Neural progenitor cell (in vitro differentiated cells): ENCODE results near the gene UBE2G2.

ENCODE experiments used
- EZH2 ChIP-seq: fragments of 200-600 bp; sonication (generic); IDR thresholded peaks from 2 replicates; pipeline ENCODE4 v1.6.1; 2017; ENCODE audit warnings: antibody characterized with exemption, mild to moderate bottlenecking, moderate library complexity
- EZH2phosphoT487 ChIP-seq: fragments of 200-600 bp; sonication (generic); IDR thresholded peaks from 2 replicates; pipeline ENCODE4 v1.6.1; 2017; ENCODE audit warnings: antibody characterized with exemption
- TF ChIP-seq, protein P1 (sequence below): fragments of 200-600 bp; sonication (generic); IDR thresholded peaks from 2 replicates; pipeline ENCODE4 v1.5.1; 2017; ENCODE audit warnings: antibody characterized with exemption, mild to moderate bottlenecking

DNA sequence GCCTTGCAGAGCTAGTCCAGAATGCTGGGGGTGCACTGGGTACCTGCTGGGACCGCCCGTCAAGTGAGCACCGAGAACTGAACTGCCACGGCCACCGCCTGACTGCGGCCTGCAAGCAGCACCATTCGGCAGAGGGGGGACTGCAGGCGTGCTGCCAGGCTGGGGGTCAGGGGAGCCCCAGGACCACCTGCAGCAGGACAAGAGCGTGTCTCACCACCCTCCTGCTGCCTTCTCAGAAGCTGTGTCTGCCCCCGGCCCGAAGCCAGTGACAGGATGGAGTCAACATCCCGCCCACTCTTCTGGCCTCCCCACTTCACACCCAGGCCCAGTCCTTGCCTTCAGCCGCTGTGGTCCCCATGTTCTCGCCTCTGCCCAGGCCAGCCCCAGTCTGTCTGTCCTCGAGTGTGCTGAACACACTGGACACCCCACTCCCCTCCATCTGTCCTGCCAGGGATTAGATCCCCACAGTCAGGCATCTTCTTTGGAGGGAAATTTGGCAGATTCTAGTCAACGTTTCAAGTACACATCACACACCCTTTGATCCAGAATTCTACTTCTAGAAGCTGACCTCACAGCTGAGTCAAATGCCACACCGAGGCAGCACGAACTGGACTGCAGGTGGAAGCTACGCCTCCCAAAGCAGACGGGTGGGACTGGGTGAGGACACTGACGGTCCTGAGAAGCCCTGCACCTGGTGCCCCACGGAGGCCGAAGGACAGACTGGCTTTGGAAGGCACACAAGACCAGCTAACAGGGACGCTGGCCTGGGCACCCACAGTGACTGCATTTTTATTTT lies 45.8 kb upstream of the UBE2G2 start:
- TF ChIP-seq EZH2 (no peak), EZH2phosphoT487 (no peak)
- TF ChIP-seq, protein P1, sequence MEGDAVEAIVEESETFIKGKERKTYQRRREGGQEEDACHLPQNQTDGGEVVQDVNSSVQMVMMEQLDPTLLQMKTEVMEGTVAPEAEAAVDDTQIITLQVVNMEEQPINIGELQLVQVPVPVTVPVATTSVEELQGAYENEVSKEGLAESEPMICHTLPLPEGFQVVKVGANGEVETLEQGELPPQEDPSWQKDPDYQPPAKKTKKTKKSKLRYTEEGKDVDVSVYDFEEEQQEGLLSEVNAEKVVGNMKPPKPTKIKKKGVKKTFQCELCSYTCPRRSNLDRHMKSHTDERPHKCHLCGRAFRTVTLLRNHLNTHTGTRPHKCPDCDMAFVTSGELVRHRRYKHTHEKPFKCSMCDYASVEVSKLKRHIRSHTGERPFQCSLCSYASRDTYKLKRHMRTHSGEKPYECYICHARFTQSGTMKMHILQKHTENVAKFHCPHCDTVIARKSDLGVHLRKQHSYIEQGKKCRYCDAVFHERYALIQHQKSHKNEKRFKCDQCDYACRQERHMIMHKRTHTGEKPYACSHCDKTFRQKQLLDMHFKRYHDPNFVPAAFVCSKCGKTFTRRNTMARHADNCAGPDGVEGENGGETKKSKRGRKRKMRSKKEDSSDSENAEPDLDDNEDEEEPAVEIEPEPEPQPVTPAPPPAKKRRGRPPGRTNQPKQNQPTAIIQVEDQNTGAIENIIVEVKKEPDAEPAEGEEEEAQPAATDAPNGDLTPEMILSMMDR = no peak
